Measurements from ENCODE around the gene RABL6. TPM values are rescaled to one million over a fixed set of nuclear protein-coding genes. Genes with fewer than 3 reads are reported as not detected.

RABL6 gene
- total RNA-seq, 1 donor from 2014 or later, result 66.4 TPM

- intact Hi-C loops (cut with DNase I), result no loop called here
- DNase-seq (ENCODE audit: low spot score), result no peak
These were observed 1.7 kb upstream of the RABL6 start for GRCh38 chr9:136806067-136806466.

- intact Hi-C loops (cut with DNase I), result loop anchor here (1.0 kb wide), 1 partner anchor 15 kb away; the partner anchor contains the start of gene TMEM141
- DNase-seq (ENCODE audit: low spot score), result no peak
These were observed 1.0 kb upstream of the RABL6 start for GRCh38 chr9:136806631-136807201.

- DNase-seq (ENCODE audit: low spot score), result no peak
- intact Hi-C loops (cut with DNase I), result no loop called here
These were observed 492 bp downstream of the RABL6 start for GRCh38 chr9:136808075-136808805.

- intact Hi-C loops (cut with DNase I), result no loop called here
- no peak for DNase-seq (ENCODE audit: low spot score)
These were observed 1.0 kb downstream of the RABL6 start for GRCh38 chr9:136808806-136809158.

- no peak for DNase-seq (ENCODE audit: low spot score)
These were observed 7.1 kb downstream of the RABL6 start for GRCh38 chr9:136814725-136815421.

GRCh38 chr9:136815422-136815782 lies 7.7 kb downstream of the RABL6 start:
- intact Hi-C loops (cut with DNase I), result no loop called here
- no peak for DNase-seq (ENCODE audit: low spot score)

More at GRCh38 chr9:136814725-136815421, 7.1 kb downstream of the RABL6 start:
- intact Hi-C loops (cut with DNase I), result no loop called here

- intact Hi-C loops (cut with DNase I), result no loop called here
- DNase-seq (ENCODE audit: low spot score), result no peak
These were observed 13.4 kb downstream of the RABL6 start for GRCh38 chr9:136820971-136821825.

- intact Hi-C loops (cut with DNase I), result no loop called here
- DNase-seq (ENCODE audit: low spot score), result no peak
These were observed 14.2 kb downstream of the RABL6 start for GRCh38 chr9:136821826-136822544.

GRCh38 chr9:136823136-136824046 lies 15.6 kb downstream of the RABL6 start:
- intact Hi-C loops (cut with DNase I), result no loop called here
- DNase-seq (ENCODE audit: low spot score), result no peak

GRCh38 chr9:136824496-136825225 lies 16.9 kb downstream of the RABL6 start:
- intact Hi-C loops (cut with DNase I), result no loop called here
- DNase-seq (ENCODE audit: low spot score), result no peak

- intact Hi-C loops (cut with DNase I), result no loop called here
- no peak for DNase-seq (ENCODE audit: low spot score)
These were observed 17.8 kb downstream of the RABL6 start for GRCh38 chr9:136825295-136826187.

- intact Hi-C loops (cut with DNase I), result no loop called here
- DNase-seq (ENCODE audit: low spot score), result no peak
These were observed 18.4 kb downstream of the RABL6 start for GRCh38 chr9:136826188-136826541.

GRCh38 chr9:136826703-136827582 lies 19.2 kb downstream of the RABL6 start:
- intact Hi-C loops (cut with DNase I), result no loop called here
- DNase-seq (ENCODE audit: low spot score), result no peak

GRCh38 chr9:136827794-136828473 lies 20.2 kb downstream of the RABL6 start:
- DNase-seq (ENCODE audit: low spot score), result no peak
- intact Hi-C loops (cut with DNase I), result no loop called here

- intact Hi-C loops (cut with DNase I), result no loop called here
- DNase-seq (ENCODE audit: low spot score), result no peak
These were observed 20.9 kb downstream of the RABL6 start for GRCh38 chr9:136828474-136829140.
